ENCODE data around the gene HBA1.

DNA sequence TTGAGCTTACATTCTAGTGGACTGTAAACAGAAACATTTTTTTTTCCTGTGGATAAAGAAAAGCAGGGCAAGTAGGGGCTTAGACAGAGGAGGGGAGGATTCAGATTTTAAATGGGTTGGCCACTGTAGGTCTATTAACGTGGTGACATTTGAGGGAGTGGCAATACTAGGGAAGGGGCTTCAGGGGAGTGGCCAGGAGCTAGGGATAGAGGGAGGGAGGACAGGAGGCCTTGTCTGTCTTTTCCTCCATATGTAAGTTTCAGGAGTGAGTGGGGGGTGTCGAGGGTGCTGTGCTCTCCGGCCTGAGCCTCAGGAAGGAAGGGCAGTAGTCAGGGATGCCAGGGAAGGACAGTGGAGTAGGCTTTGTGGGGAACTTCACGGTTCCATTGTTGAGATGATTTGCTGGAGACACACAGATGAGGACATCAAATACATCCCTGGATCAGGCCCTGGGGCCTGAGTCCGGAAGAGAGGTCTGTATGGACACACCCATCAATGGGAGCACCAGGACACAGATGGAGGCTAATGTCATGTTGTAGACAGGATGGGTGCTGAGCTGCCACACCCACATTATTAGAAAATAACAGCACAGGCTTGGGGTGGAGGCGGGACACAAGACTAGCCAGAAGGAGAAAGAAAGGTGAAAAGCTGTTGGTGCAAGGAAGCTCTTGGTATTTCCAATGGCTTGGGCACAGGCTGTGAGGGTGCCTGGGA, 17.2 kb upstream of the HBA1 start:
- TF ChIP-seq POLR2A (IDR thresholded peaks at IDR 0.05; ENCODE audit: low read length) (no peak), GATA1 (IDR thresholded peaks at IDR 0.05; ENCODE audit: low read depth, low read length) (no peak)

All from erythroblast (primary cell).